ENCODE measurements around the gene ACO1. TPM values are rescaled to one million over a fixed set of nuclear protein-coding genes. Genes with fewer than 3 reads are reported as not detected.

Gene ACO1
- polyA plus RNA-seq (16.5 and 17.9 TPM in 2 replicates), polyA minus RNA-seq (22.4 and 23.8 TPM in 2 replicates)

- Histone ChIP-seq H3F3A (ENCODE audit: insufficient read depth, low read length, poor library complexity, severe bottlenecking) (no peaks in the 10 kb centered on the region), H4K20me1 (ENCODE audit: insufficient read depth) (no peaks in the 10 kb centered on the region), H3K9me3 (ENCODE audit: low read length) (no peaks in the 10 kb centered on the region), H3K36me3 (ENCODE audit: insufficient read depth, low read length) (no peaks in the 10 kb centered on the region), H3K27ac (ENCODE audit: low read length) (no peak within 1 kb of the TSS), H3K4me3 (ENCODE audit: low read length) (peak within 1 kb of the TSS; percentile 96), H3K79me2 (replicated peaks; ENCODE audit: insufficient read depth, low read length) (peaks cover 5% of the 10 kb centered on the region), H3K27me3 (ENCODE audit: insufficient read depth, low read depth, low read length) (peaks cover 32% of the 10 kb centered on the region), H3K9me2 (ENCODE audit: insufficient read depth, low read length) (no peaks in the 10 kb centered on the region), H3K4me2 (ENCODE audit: low read length) (peak within 1 kb of the TSS; percentile 53), H3K9ac (ENCODE audit: low read length) (peak within 1 kb of the TSS; percentile 77), H2AFZ (ENCODE audit: low read depth, low read length) (peak within 1 kb of the TSS; percentile 85)
- no peak for TF ChIP-seq TAF1 (IDR thresholded peaks at IDR 0.05; ENCODE audit: low read depth)
- no peak for TF ChIP-seq CTCF (IDR thresholded peaks at IDR 0.05; ENCODE audit: poor library complexity, severe bottlenecking)
- no peak for TF ChIP-seq EZH2 (IDR thresholded peaks at IDR 0.05; ENCODE audit: borderline replicate concordance, insufficient read depth, low read length, poor library complexity, severe bottlenecking)
- peak; percentile 4 for TF ChIP-seq MXI1 (conservative IDR thresholded peaks at IDR 0.05; ENCODE audit: poor library complexity, severe bottlenecking)
- peak; percentile 77 for TF ChIP-seq POLR2AphosphoS5 (IDR thresholded peaks at IDR 0.05)
- peak; percentile 33 for TF ChIP-seq EP300 (conservative IDR thresholded peaks at IDR 0.05; ENCODE audit: poor library complexity, severe bottlenecking)
- TF ChIP-seq RAD21 (conservative IDR thresholded peaks at IDR 0.05), result peak; percentile 30
Measured at GRCh38 chr9:32384364-32385151, at the start of gene ACO1. ACO1 (plus strand) TSS chr9:32384643; CDS start chr9:32405507, 20,864 bp downstream.

GRCh38 chr9:32334916-32335895, 49.2 kb upstream of the ACO1 start:
- H3K36me3 ChIP-seq (ENCODE audit: insufficient read depth, low read length), result no peaks in the 10 kb centered on the region
- no peaks in the 10 kb centered on the region for H3K9me3 ChIP-seq (ENCODE audit: low read length)
- H3K27ac ChIP-seq (ENCODE audit: low read length), result no peak overlapping the region
- no peaks in the 10 kb centered on the region for H3K79me2 ChIP-seq (replicated peaks; ENCODE audit: insufficient read depth, low read length)
- no peak overlapping the region for H3K4me2 ChIP-seq (ENCODE audit: low read length)
- TF ChIP-seq POLR2AphosphoS5 (IDR thresholded peaks at IDR 0.05) (peak; percentile 84), SMC3 (conservative IDR thresholded peaks at IDR 0.05; ENCODE audit: poor library complexity) (no peak), EP300 (conservative IDR thresholded peaks at IDR 0.05; ENCODE audit: poor library complexity, severe bottlenecking) (peak; percentile 98), REST (IDR thresholded peaks at IDR 0.05; ENCODE audit: borderline replicate concordance) (peak; percentile 89)
- no peak overlapping the region for H2AFZ ChIP-seq (ENCODE audit: low read depth, low read length)
- no peaks in the 10 kb centered on the region for H4K20me1 ChIP-seq (ENCODE audit: insufficient read depth)
- H3K9ac ChIP-seq (ENCODE audit: low read length), result no peak overlapping the region
- H3K9me2 ChIP-seq (ENCODE audit: insufficient read depth, low read length), result no peaks in the 10 kb centered on the region
- H3K4me3 ChIP-seq (ENCODE audit: low read length), result no peak overlapping the region
- no peaks in the 10 kb centered on the region for H3K27me3 ChIP-seq (ENCODE audit: insufficient read depth, low read depth, low read length)
- H3F3A ChIP-seq (ENCODE audit: insufficient read depth, low read length, poor library complexity, severe bottlenecking), result no peaks in the 10 kb centered on the region

All from neural cell (in vitro differentiated cells).